ENCODE data around the gene RAB17.

GRCh38 chr2:237574467-237574866 is 16.1 kb downstream of the RAB17 start:
- TF ChIP-seq CTCF (IDR thresholded peaks at IDR 0.05), result no peak
- no peak for TF ChIP-seq POLR2A (IDR thresholded peaks at IDR 0.05)
